ENCODE measurements around the gene ATPAF2.

The ATPAF2 gene

GRCh38 chr17:17981330-17981729 lies 57.6 kb downstream of the ATPAF2 start:
- TF ChIP-seq CTCF (conservative IDR thresholded peaks at IDR 0.05; ENCODE audit: low read depth, low read length): no peak
- DNase-seq (ENCODE audit: low read depth): no peak
- no peak overlapping the region for H3K4me3 ChIP-seq (ENCODE audit: low read depth, low read length)

GRCh38 chr17:17979778-17980177 lies 59.2 kb downstream of the ATPAF2 start:
- TF ChIP-seq CTCF (conservative IDR thresholded peaks at IDR 0.05; ENCODE audit: low read depth, low read length): no peak
- DNase-seq (ENCODE audit: low read depth): no peak
- no peak overlapping the region for H3K4me3 ChIP-seq (ENCODE audit: low read depth, low read length)

GRCh38 chr17:17978481-17979424 lies 60.2 kb downstream of the ATPAF2 start:
- TF ChIP-seq CTCF (conservative IDR thresholded peaks at IDR 0.05; ENCODE audit: low read depth, low read length): no peak

GRCh38 chr17:17976931-17977570 lies 61.9 kb downstream of the ATPAF2 start:
- H3K4me3 ChIP-seq (ENCODE audit: low read depth, low read length): no peak overlapping the region
- TF ChIP-seq CTCF (conservative IDR thresholded peaks at IDR 0.05; ENCODE audit: low read depth, low read length): no peak
- no peak for DNase-seq (ENCODE audit: low read depth)

More at GRCh38 chr17:17978481-17979424, 60.2 kb downstream of the ATPAF2 start:
- no peak for DNase-seq (ENCODE audit: low read depth)
- no peak overlapping the region for H3K4me3 ChIP-seq (ENCODE audit: low read depth, low read length)

- no peak for TF ChIP-seq CTCF (conservative IDR thresholded peaks at IDR 0.05; ENCODE audit: low read depth, low read length)
- DNase-seq (ENCODE audit: low read depth): no peak
- no peak overlapping the region for H3K4me3 ChIP-seq (ENCODE audit: low read depth, low read length)
These were observed 63.5 kb downstream of the ATPAF2 start for GRCh38 chr17:17975436-17975835.

GRCh38 chr17:17972952-17973254 lies 66.1 kb downstream of the ATPAF2 start:
- TF ChIP-seq CTCF (conservative IDR thresholded peaks at IDR 0.05; ENCODE audit: low read depth, low read length): no peak
- DNase-seq (ENCODE audit: low read depth): no peak
- peak overlapping the region; percentile 69 for H3K4me3 ChIP-seq (ENCODE audit: low read depth, low read length)

Data from choroid plexus epithelial cell (primary cell).